Kidney (tissue), 14 donors: ENCODE measurements around the gene NCAPD2. TPM values are rescaled to one million over a fixed set of nuclear protein-coding genes. Genes with fewer than 3 reads are reported as not detected.
A peak's percentile ranks its signal among the peaks of the same experiment; 100 is the strongest.

Source experiments
- DNase-seq, 5 donors: peaks; one replicate each; pipeline ENCODE4 v3.0.0-alpha.2; 2013 to 2020
- FAIRE-seq: peaks from 2 replicates; lab custom pipeline; 2012; peaks lifted over from hg19 to GRCh38; lab: Jason Lieb, UNC
- H3K27ac ChIP-seq, 2 donors: one replicate each; pipeline ENCODE4 v1.7.0; 2013; ENCODE audit warnings: low read depth in 2 of 2, low read length in 2 of 2, inconsistent platforms in 1 of 2
- H3K27me3 ChIP-seq: one replicate; pipeline ENCODE4 v1.7.1; 2013; ENCODE audit warnings: low read length, inconsistent platforms; ENCODE audit not compliant: control insufficient read depth, insufficient read depth
- H3K36me3 ChIP-seq, 3 donors: one replicate each; pipeline versions ENCODE4 v1.7.0 to v1.7.1; 2013; ENCODE audit warnings: low read length in 3 of 3, control low read depth in 1 of 3, inconsistent platforms in 1 of 3; ENCODE audit not compliant: insufficient read depth in 3 of 3, control insufficient read depth in 2 of 3
- H3K4me1 ChIP-seq, 3 donors: one replicate each; pipeline versions ENCODE4 v1.7.0 to v1.7.1; 2013; ENCODE audit warnings: low read length in 3 of 3, inconsistent platforms in 1 of 3, low read depth in 1 of 3; ENCODE audit not compliant: control insufficient read depth in 2 of 3, insufficient read depth in 2 of 3
- H3K4me3 ChIP-seq, 3 donors: one replicate each; pipeline versions ENCODE4 v1.7.0 to v1.8.1; 2013; ENCODE audit warnings: low read length in 3 of 3, control low read depth in 1 of 3, inconsistent platforms in 1 of 3
- H3K9ac ChIP-seq, 3 donors: one replicate each; pipeline versions ENCODE4 v1.7.0 to v1.7.1; 2013; ENCODE audit warnings: low read length in 3 of 3, control low read depth in 1 of 3, inconsistent platforms in 1 of 3
- H3K9me3 ChIP-seq, 3 donors: one replicate each; pipeline versions ENCODE4 v1.7.0 to v1.7.1; 2013; ENCODE audit warnings: low read length in 3 of 3, control low read depth in 1 of 3, inconsistent platforms in 1 of 3; ENCODE audit not compliant: control insufficient read depth in 2 of 3, insufficient read depth in 1 of 3
- CTCF ChIP-seq: IDR thresholded peaks from 3 replicates; pipeline ENCODE4 v1.5.1; 2012; ENCODE audit warnings: mild to moderate bottlenecking, moderate library complexity, borderline replicate concordance; ENCODE audit not compliant: insufficient read depth; ENCODE audit errors: extremely low read depth
- intact Hi-C: fragments of 100-400 bp; cut with DNase I; formaldehyde crosslinking; loops from one replicate; pipeline ENCODE4 v1.11.1; 2022
- polyA plus RNA-seq: library from polyadenylated mRNA; stranded (reverse); fragments of 350-450 nt; fragmentation: Illumina TruSeq; extraction: RNeasy Lipid Tissue Mini Kit (QIAGEN cat#74804); gene quantifications from one replicate; pipeline ENCODE4 v1.2.3, GENCODE V29; 2014; ENCODE audit warnings: low read depth, low replicate concordance; ENCODE audit not compliant: insufficient read depth
- total RNA-seq: library from RNA; stranded (reverse); fragmentation: NEBNext Ultra II Directional; extraction: Animal tissue kit (Norgen Biotek cat#: 25700); gene quantifications from one replicate; pipeline ENCODE4 v1.2.1, GENCODE V29; 2021
- donor health status: control.
- donor health status: control.
- donor health status: control.
- donor health status: control.
- donor health status: control.
- donor health status: DM: yes; HTN: yes; CAD: no.
- donor health status: Normal renal cell carcinoma (clear cell type).

The NCAPD2 gene
- total and polyA plus RNA-seq, 2 donors from 2014 or later, result 4.5 to 23.4 TPM

GRCh38 chr12:6549684-6550151 is 55.8 kb downstream of the NCAPD2 start:
- Histone ChIP-seq H3K36me3 (peaks cover 0 to 15% (median 8%) of the 10 kb centered on the region in 3 donors), H3K27ac (no peak overlapping the region), H3K9me3 (no peaks in the 10 kb centered on the region), H3K9ac (no peak overlapping the region), H3K27me3 (no peaks in the 10 kb centered on the region), H3K4me1 (peaks cover 0 to 34% (median 12%) of the 10 kb centered on the region in 3 donors), H3K4me3 (no peak overlapping the region)
- TF ChIP-seq CTCF, result no peak
- FAIRE-seq (no peak), DNase-seq (no peak)
- intact Hi-C loops, result no loop called here

DNA sequence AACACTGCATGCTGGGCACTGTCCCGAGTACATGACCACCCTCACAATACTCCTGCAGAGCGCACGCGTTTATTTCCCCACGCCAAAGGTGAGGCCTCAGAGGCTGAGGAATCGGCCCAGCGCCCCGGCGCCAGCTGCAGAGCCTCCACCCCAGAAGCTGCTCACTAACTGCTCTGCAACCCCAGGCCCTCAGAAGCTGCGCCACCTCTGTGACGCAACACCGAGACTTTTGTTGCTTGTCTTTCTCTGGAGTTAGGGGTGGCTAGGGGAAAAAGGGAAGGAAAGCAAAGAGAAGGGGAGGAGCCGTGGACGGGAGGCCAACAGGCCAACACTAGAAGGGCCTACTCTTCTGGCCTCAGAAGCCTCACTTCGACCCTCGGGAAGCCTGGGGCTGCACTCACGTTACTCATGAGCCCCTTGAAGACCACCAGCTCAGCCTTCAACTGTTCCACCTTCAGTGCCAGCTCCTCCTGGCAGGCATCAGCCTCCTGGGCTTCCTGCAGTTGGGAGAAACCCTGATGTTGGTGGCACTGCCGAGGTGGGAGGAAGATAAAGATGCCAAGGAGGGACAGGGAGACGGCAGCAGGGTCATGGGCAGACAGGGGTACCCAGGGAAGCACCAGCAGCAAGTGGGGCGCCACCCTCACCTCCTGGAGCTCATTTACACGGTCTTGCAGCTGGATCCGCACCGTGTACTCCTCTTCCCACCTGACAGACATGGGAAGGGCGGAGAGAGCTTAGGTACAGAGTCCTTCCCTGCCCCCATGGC is 56.6 kb downstream of the NCAPD2 start:
- Histone ChIP-seq H3K9ac (no peak overlapping the region), H3K4me3 (no peak overlapping the region), H3K9me3 (no peaks in the 10 kb centered on the region), H3K4me1 (peaks cover 0 to 40% (median 15%) of the 10 kb centered on the region in 3 donors), H3K36me3 (peaks cover 0 to 15% (median 8%) of the 10 kb centered on the region in 3 donors), H3K27me3 (no peaks in the 10 kb centered on the region), H3K27ac (peak overlapping the region; percentile 44 to 77)
- no peak for TF ChIP-seq CTCF
- intact Hi-C loops, result no loop called here
- DNase-seq (no peak), FAIRE-seq (no peak)

DNA sequence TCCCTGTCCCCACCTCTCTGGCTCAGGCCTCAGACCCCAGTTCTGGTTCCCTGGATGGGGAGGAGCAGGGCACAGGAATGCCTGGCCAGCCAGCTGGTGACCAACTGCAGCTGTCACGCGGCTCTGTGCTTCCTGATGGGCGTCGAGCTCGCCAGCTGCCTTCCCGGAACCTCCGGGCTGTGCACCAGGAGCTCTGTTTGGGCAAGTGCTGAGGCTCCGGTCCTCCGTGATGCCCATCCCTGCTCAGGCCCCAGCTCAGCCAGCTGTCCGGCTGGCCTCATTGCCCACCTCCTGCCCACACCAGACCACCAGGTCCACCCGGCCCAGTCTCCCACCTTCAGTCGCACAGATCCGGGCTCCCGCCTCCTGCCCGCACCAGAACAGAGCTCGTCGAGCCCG is 57.2 kb downstream of the NCAPD2 start:
- Histone ChIP-seq H3K4me1 (peaks cover 0 to 40% (median 15%) of the 10 kb centered on the region in 3 donors), H3K9ac (peak overlapping the region in 1 of 3 donors; percentile 53), H3K27me3 (no peaks in the 10 kb centered on the region), H3K36me3 (peaks cover 0 to 14% (median 7%) of the 10 kb centered on the region in 3 donors), H3K27ac (peak overlapping the region; percentile 77 to 78), H3K9me3 (no peaks in the 10 kb centered on the region), H3K4me3 (peak overlapping the region in 1 of 3 donors; percentile 25)
- FAIRE-seq, result no peak
- intact Hi-C loops, result no loop called here
- DNase-seq, result peak in 1 of 5 donors; percentile 84
- no peak for TF ChIP-seq CTCF
